COLO829 (cell line): Measurements from ENCODE around the gene PTPRQ.
"Not testable (repeated sequence)": the region's sequence is repeated elsewhere in the genome, so short reads cannot be mapped to it uniquely, and the experiment has no call there.

Experiments
- DNase-seq: peaks from one replicate; pipeline ENCODE4 v3.0.0; 2012; ENCODE audit warnings: low spot score

Gene PTPRQ

DNA sequence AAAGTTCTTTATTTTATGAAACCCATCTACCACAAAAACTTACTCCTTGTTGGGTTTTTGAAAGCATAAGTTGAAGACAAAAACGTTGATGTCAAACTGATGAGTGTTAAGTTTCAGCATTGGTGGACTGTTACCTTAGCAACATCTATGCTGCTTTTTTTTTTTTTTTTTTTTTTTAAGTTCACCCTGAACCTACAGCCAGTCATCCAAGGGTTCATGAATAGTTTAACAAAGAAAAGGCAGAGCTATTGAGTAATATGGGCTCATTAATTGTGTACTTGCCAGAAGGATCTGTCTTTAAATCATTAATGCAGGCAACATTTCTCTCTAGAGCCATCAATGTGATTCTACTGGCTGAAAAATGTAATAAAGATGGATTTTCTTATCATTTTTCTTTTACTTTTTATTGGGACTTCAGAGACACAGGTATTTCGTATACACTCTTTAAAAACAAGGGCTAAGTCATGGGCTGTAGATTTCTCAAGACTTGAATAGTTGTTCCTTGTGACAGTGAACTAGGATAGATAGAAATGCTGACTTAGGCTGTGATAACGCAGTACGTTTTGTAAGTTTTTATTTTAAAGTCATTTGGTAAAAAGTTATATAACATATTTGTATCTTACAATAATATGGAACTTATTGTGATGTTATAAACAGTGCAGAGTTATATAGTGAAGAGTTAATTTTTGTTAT lies at the start of gene PTPRQ:
TSS of gene PTPRQ (plus strand) at position 262 of the 693 bp plus-strand sequence. CDS start at position 373, 111 bp downstream.
- DNase-seq: no peak

- DNase-seq: no peak
Observed at GRCh38 chr12:80400571-80400991, 43.5 kb upstream of the PTPRQ start.

- DNase-seq: no peak
Observed at GRCh38 chr12:80401191-80401590, 42.8 kb upstream of the PTPRQ start.

GRCh38 chr12:80404629-80405028 lies 39.4 kb upstream of the PTPRQ start:
- no peak for DNase-seq

DNA sequence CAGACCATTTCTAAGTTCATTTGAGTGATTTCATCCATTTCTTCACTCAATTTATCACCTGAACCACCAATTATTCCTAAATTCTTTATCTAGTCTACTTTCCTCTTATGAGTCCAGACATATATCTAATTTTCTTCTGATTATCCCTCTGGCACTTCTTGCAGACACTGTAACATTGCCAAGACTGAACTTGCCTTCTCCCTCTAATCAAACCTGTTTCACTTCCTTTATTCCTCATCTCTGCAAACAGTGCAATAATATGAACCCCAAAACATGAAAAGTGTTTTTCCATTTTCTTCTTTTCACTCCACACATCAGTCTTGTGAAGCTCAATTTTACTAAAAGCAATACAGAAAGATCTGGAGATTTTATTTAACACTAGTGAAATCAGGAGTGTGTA lies 37.8 kb upstream of the PTPRQ start:
- no peak for DNase-seq

- no peak for DNase-seq
Observed at GRCh38 chr12:80411787-80412186, 32.2 kb upstream of the PTPRQ start.

GRCh38 chr12:80412343-80412953 lies 31.6 kb upstream of the PTPRQ start:
- DNase-seq: peak; percentile 14

DNA sequence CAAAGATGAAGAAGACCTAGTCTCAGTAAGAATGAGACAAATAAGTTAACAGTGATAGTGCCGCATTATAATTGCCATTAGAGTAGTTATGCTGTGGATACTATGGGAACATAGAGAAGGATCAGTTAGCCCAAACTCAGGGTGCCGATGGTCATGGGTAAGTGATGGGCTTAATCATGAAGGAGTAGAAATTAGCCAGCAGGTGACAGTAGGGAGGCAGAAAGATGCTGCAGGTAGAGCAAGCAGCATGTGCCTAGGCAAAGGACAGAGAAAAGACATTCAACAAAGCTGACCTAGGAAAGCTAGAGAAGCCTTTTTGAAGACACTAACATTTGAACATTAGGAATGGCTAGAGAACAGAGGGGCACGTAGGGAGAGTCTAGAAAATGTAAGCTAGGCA lies 30.6 kb upstream of the PTPRQ start:
- DNase-seq: no peak

DNA sequence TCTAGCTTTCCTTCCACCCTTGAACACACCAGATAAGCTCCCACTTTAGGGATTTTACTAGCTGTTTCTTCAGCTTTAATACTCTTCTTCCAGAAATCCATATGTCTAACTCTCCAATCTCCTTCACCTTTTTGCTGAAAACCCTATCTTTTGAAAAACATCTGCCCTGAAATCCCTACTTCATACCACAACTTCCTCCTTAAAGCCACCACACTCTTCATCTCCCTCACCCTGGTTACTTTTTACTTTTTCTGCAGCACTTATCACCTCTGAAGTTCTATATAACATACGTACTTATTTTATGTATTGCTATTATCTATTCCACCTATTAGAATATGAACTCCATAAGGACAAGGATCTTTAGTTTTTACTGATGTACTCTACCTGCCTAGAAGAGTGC lies 28.6 kb upstream of the PTPRQ start:
- no peak for DNase-seq

DNA sequence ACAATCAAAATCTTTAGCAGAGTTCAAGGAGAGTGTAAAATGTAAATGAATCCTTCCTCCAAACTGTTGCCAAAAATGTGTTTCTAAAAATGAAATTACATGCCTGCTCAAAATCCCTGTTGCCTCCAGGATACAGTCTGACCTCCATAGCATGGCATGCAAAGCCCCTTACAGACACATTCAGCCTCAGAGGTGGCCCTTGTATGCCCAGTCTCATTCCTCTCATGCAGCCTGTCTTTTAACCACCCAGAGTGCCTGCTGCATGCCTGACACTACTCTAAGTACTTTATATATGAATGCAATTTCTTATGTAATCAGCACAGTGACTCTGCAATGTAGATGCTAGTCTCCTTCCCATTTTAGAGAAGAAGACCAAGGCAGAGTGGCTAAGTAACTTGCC lies 24.4 kb upstream of the PTPRQ start:
- DNase-seq: no peak

DNA sequence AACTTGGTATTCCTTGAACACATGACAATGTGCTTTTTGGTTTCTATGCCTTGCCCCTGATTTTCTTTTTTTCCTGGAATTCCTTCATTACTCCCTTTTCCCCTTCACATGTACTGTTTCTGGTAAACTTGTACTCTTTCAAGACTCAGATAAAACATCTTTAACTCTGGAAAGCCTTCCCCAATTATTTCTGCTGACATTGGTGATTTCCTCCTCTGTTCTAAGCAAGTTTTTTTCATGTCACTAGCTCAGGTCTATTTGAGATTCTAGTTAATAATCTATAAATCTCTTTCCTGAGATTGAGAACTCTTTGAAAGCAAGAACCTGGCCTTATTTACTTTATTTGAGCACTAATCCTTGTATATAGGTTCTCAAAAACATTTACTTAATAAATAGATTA lies 24.0 kb upstream of the PTPRQ start:
- no peak for DNase-seq

GRCh38 chr12:80422550-80422949 lies 21.5 kb upstream of the PTPRQ start:
- DNase-seq: no peak

DNA sequence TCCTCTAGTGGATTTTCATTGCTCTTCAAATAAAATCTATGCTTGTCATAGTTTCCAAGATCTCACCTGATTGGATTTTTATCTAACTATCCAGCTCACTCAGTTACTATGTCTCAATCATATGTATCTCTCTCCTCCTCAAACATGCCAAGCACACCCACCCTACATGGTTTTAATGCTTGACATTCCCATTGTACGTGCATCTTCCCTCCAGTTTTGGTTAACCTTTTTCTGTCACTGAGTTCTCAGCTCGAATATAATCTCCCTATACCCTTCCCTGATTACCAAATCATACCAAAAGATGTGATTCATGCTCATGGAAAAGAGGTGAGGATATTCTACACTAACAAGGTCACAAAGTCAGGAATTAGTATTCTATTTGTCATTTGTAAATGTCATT lies 12.0 kb upstream of the PTPRQ start:
- no peak for DNase-seq

DNA sequence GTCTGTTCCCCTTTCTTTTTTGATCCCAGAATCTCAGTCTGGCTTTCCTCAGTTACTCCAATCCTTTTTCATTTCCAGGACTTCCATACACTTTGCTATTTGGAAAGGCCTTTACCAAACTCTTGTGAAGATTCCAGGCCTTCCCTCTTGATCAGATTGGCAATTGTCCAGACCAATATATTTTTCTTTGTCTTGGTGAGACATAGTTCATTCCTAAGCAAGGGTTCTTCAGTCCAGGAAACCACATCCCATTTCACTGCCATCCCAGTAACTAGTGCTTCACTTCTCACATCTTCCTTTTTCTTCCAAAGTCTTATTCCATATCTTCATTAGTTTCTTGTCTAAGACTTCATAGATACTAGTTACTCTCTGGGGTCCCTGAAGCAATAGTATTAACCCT lies 2.1 kb upstream of the PTPRQ start:
- no peak for DNase-seq

DNA sequence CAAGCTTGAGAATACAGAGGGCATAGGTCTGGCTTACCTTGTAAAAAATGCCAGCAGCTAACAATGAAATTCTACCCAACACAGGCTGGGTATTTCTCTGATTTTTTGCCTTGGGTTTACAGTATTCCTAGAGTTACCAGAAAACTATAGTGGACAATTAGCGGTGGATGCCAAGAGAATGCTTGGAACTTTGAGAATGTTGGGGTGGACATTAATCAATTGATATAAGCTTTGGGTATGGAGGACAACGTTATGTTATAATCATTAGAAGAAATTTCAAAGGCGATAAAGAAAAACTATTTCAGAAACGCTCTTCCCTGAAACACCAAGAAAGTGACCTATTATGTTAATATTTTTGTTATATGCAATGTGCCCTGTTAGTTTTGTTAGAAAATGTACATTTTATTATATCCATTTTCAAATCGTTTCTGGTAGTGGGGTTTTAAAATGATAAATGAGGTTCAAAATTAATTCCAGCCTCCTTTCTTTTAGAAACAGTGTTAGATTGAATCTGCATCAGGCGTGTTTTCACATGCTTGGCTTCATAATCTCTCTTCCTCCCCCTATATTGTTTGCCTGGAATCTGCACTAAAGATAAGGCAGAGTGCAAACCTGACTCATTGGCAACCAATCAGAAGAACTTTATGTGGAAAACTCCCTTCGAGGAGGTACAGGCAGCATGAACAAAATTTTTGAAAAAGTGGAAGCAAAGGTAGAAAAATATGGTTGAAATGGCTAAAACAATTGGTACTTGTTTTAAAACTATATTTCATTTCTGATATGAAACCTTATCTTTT lies 1.4 kb upstream of the PTPRQ start:
- DNase-seq: no peak

- no peak for DNase-seq
Observed at GRCh38 chr12:80445083-80445793, 1.2 kb downstream of the PTPRQ start.

DNA sequence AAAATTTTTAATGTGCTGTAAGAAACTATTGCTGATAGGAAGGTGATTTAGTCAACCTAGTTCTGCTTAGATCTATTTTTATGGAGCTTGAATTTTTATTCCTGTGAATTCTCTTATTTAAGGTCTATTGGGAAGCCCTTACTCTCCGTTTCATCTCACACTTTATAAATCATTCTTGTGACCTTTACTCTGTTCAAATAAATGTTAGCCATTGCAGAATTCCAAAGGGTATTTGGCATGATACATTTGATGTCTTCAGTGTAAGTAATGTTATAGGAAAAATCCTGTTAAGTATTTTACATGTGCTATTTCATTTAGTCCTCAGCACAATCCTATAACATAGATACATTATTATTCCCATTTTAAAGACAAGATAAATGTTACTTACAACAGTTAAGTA lies 12.5 kb downstream of the PTPRQ start:
- DNase-seq: no peak

GRCh38 chr12:80460972-80461371 lies 16.9 kb downstream of the PTPRQ start:
- no peak for DNase-seq

DNA sequence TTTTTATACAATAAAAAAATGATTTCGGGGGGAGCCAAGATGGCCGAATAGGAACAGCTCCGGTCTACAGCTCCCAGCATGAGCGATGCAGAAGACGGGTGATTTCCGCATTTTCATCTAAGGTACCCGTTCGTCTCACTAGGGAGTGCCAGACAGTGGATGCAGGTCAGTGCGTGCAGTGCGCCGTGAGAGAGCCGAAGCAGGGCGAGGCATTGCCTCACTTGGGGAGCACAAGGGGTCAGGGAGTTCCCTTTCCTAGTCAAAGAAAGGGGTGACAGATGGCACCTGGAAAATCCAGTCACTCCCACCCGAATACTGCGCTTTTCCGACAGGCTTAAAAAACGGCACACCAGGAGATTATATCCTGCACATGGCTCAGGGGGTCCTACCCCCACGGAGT lies 17.8 kb downstream of the PTPRQ start:
- not testable (repeated sequence) for DNase-seq

GRCh38 chr12:80469681-80470080 lies 25.6 kb downstream of the PTPRQ start:
- no peak for DNase-seq

GRCh38 chr12:80470403-80470802 lies 26.4 kb downstream of the PTPRQ start:
- DNase-seq: no peak

DNA sequence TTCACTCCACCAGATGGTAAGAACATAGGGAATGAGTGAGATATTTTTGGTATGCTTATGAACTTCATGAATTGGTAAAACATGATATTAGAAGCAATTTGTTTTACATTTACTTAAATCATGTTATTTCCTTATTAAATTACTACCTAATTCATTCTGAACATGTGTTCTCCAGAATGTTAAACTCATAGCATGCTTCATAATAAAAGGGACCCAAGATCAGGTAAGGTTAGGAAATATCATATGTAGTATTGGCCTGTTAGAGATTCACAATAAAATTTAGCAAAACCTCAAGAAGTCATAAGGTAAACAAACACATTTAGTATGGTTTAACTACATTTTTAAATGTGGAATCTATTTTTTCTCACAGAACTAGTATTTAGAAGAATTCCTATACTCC lies 28.2 kb downstream of the PTPRQ start:
- DNase-seq: no peak
